Suprapubic skin (tissue), 3 donors: Measurements from ENCODE around the gene FAF1.

Source experiments
- CTCF ChIP-seq, 2 donors: fragments of 200-600 bp in 1 of 2; fragments of 450-650 bp in 1 of 2; sonication (generic) in 1 of 2; IDR thresholded peaks; one replicate each; pipeline ENCODE4 v1.5.1; 2016 to 2019; ENCODE audit warnings: antibody characterized with exemption in 2 of 2, mild to moderate bottlenecking in 1 of 2, moderate library complexity in 1 of 2
- EP300 ChIP-seq: sonication (generic); formaldehyde crosslinking; IDR thresholded peaks from one replicate; pipeline ENCODE4 v1.6.1; 2017; ENCODE audit warnings: antibody characterized with exemption

- TF ChIP-seq CTCF (IDR thresholded peaks at IDR 0.05) (no peak), EP300 (no peak)
Measured at GRCh38 chr1:50934838-50935237, 25.2 kb downstream of the FAF1 start.
